Measurements from ENCODE around the gene IGSF1.

The IGSF1 gene

GRCh38 chrX:131288738-131289511, at the start of gene IGSF1:
Gene IGSF1 (minus strand): TSS chrX:131289306. CDS start chrX:131286674, 2,632 bp downstream.
- no peak for FAIRE-seq
- no peak for DNase-seq (ENCODE audit: low spot score)

- FAIRE-seq (no peak), DNase-seq (ENCODE audit: low spot score) (no peak)
Measured at GRCh38 chrX:131332331-131332730, 43.2 kb upstream of the IGSF1 start.

GRCh38 chrX:131331152-131331551, 42.0 kb upstream of the IGSF1 start:
- no peak for FAIRE-seq
- DNase-seq (ENCODE audit: low spot score): no peak

- DNase-seq (ENCODE audit: low spot score) (no peak), FAIRE-seq (no peak)
Measured at GRCh38 chrX:131330735-131331134, 41.6 kb upstream of the IGSF1 start.

- FAIRE-seq: no peak
- no peak for DNase-seq (ENCODE audit: low spot score)
Measured at GRCh38 chrX:131322651-131323050, 33.5 kb upstream of the IGSF1 start.

GRCh38 chrX:131317326-131317725, 28.2 kb upstream of the IGSF1 start:
- FAIRE-seq (peak; percentile 66), DNase-seq (ENCODE audit: low spot score) (no peak)

GRCh38 chrX:131316260-131316659, 27.2 kb upstream of the IGSF1 start:
- FAIRE-seq (peak; percentile 89), DNase-seq (ENCODE audit: low spot score) (peak; percentile 36)

GRCh38 chrX:131308980-131309379, 19.9 kb upstream of the IGSF1 start:
- FAIRE-seq (no peak), DNase-seq (ENCODE audit: low spot score) (no peak)

GRCh38 chrX:131306601-131307000, 17.5 kb upstream of the IGSF1 start:
- no peak for DNase-seq (ENCODE audit: low spot score)
- no peak for FAIRE-seq

- no peak for FAIRE-seq
- DNase-seq (ENCODE audit: low spot score): no peak
Measured at GRCh38 chrX:131305926-131306325, 16.8 kb upstream of the IGSF1 start.

- DNase-seq (ENCODE audit: low spot score): no peak
- no peak for FAIRE-seq
Measured at GRCh38 chrX:131302701-131303100, 13.6 kb upstream of the IGSF1 start.

GRCh38 chrX:131301155-131301554, 12.0 kb upstream of the IGSF1 start:
- FAIRE-seq: no peak
- no peak for DNase-seq (ENCODE audit: low spot score)

GRCh38 chrX:131298846-131299245, 9.7 kb upstream of the IGSF1 start:
- no peak for DNase-seq (ENCODE audit: low spot score)
- FAIRE-seq: no peak

- FAIRE-seq (no peak), DNase-seq (ENCODE audit: low spot score) (no peak)
Measured at GRCh38 chrX:131298036-131298435, 8.9 kb upstream of the IGSF1 start.

GRCh38 chrX:131289527-131289926, 421 bp upstream of the IGSF1 start:
- no peak for FAIRE-seq
- no peak for DNase-seq (ENCODE audit: low spot score)

GRCh38 chrX:131288188-131288587, 918 bp downstream of the IGSF1 start:
- FAIRE-seq: no peak
- no peak for DNase-seq (ENCODE audit: low spot score)

- DNase-seq (ENCODE audit: low spot score) (no peak), FAIRE-seq (no peak)
Measured at GRCh38 chrX:131287560-131288179, 1.4 kb downstream of the IGSF1 start.

- DNase-seq (ENCODE audit: low spot score) (no peak), FAIRE-seq (no peak)
Measured at GRCh38 chrX:131279617-131280016, 9.5 kb downstream of the IGSF1 start.

GRCh38 chrX:131279197-131279596, 9.9 kb downstream of the IGSF1 start:
- FAIRE-seq (no peak), DNase-seq (ENCODE audit: low spot score) (no peak)

- DNase-seq (ENCODE audit: low spot score): no peak
- FAIRE-seq: no peak
Measured at GRCh38 chrX:131277543-131278136, 11.5 kb downstream of the IGSF1 start.

- FAIRE-seq (no peak), DNase-seq (ENCODE audit: low spot score) (no peak)
Measured at GRCh38 chrX:131273011-131273410, 16.1 kb downstream of the IGSF1 start.

GRCh38 chrX:131271826-131272225, 17.3 kb downstream of the IGSF1 start:
- no peak for DNase-seq (ENCODE audit: low spot score)
- FAIRE-seq: no peak

- FAIRE-seq (no peak), DNase-seq (ENCODE audit: low spot score) (no peak)
Measured at GRCh38 chrX:131271274-131271673, 17.8 kb downstream of the IGSF1 start.
